IPS-20b (cell line): ENCODE data around the gene CD19.
A peak's percentile ranks its signal among the peaks of the same experiment; 100 is the strongest.
"Not testable (repeated sequence)": the region's sequence is repeated elsewhere in the genome, so short reads cannot be mapped to it uniquely, and the experiment has no call there.

Experiments used
- H3K27ac ChIP-seq: one replicate; pipeline ENCODE4 v1.5.1; 2013; ENCODE audit warnings: low read length
- H3K27me3 ChIP-seq: 2 replicates; pipeline ENCODE4 v1.6.1; 2013; ENCODE audit warnings: mild to moderate bottlenecking, low read length, inconsistent platforms; ENCODE audit not compliant: insufficient read depth
- H3K36me3 ChIP-seq: 2 replicates; pipeline ENCODE4 v1.6.1; 2013; ENCODE audit warnings: low read depth, mild to moderate bottlenecking, inconsistent platforms, low read length, moderate library complexity; ENCODE audit not compliant: insufficient read depth
- H3K4me1 ChIP-seq: 2 replicates; pipeline ENCODE4 v1.6.1; 2013; ENCODE audit warnings: mild to moderate bottlenecking, control low read depth, inconsistent platforms, low read length, moderate library complexity; ENCODE audit not compliant: insufficient read depth
- H3K4me3 ChIP-seq: 2 replicates; pipeline ENCODE4 v1.5.1; 2013; ENCODE audit warnings: mild to moderate bottlenecking, low read length, inconsistent platforms
- H3K9ac ChIP-seq: 2 replicates; pipeline ENCODE4 v1.6.1; 2013; ENCODE audit warnings: low read depth, mild to moderate bottlenecking, inconsistent platforms, low read length, moderate library complexity
- H3K9me3 ChIP-seq: 2 replicates; pipeline ENCODE4 v1.6.1; 2013; ENCODE audit warnings: mild to moderate bottlenecking, low read depth, low read length, inconsistent platforms; ENCODE audit not compliant: insufficient read depth

The CD19 gene

GRCh38 chr16:28912558-28912957 is 19.2 kb upstream of the CD19 start:
- Histone ChIP-seq H3K4me1 (no peaks in the 10 kb centered on the region), H3K4me3 (no peak overlapping the region), H3K36me3 (peaks cover 23% of the 10 kb centered on the region), H3K9ac (no peak overlapping the region), H3K9me3 (no peaks in the 10 kb centered on the region), H3K27ac (no peak overlapping the region), H3K27me3 (no peaks in the 10 kb centered on the region)

DNA sequence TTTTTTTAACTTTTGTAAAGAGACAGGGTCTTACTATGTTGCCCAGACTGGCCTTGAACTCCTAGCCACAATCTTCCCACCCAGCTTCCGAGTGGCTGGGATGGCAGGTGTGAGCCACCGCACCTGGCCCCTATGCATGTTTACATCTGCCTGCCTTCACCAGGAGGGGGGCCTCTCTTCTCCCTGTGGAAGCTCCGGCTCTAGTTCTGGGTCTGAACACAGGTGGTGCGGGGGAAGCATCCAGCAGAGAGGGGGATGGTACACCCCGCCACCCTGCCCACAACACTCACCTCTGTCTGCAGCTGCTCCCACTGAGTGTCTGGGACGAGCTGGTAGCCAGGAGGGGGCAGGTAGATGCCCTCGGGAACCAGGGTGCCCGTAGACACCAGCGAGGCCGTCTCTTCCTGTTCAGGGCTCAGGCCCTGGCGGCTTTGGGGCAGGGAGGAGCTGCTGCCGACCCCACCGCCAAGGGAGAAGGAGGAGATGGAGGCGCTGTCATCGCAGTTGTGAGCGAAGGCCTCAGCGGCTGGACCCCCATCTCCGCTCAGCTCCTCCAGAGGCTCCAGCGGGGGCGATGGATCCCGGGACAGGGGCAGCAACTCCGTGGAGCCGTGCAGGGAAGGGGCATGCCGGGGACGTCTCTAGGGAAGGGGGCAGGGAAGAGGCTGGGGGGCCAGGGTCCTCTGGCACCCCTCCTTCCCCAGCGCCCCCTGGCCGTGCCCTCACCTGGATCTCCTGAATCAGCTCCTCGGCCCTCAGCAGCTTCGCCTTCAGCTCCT is 17.6 kb upstream of the CD19 start:
- no peaks in the 10 kb centered on the region for H3K27me3 ChIP-seq
- no peak overlapping the region for H3K27ac ChIP-seq
- no peak overlapping the region for H3K9ac ChIP-seq
- H3K9me3 ChIP-seq: no peaks in the 10 kb centered on the region
- H3K4me1 ChIP-seq: no peaks in the 10 kb centered on the region
- H3K36me3 ChIP-seq: peaks cover 22% of the 10 kb centered on the region
- no peak overlapping the region for H3K4me3 ChIP-seq

- no peaks in the 10 kb centered on the region for H3K9me3 ChIP-seq
- H3K27ac ChIP-seq: no peak overlapping the region
- H3K36me3 ChIP-seq: peaks cover 31% of the 10 kb centered on the region
- H3K4me1 ChIP-seq: no peaks in the 10 kb centered on the region
- no peak overlapping the region for H3K4me3 ChIP-seq
- no peaks in the 10 kb centered on the region for H3K27me3 ChIP-seq
- no peak overlapping the region for H3K9ac ChIP-seq
Measured at GRCh38 chr16:28915181-28915580, 16.6 kb upstream of the CD19 start.

GRCh38 chr16:28917095-28917494 is 14.7 kb upstream of the CD19 start:
- no peak overlapping the region for H3K27ac ChIP-seq

GRCh38 chr16:28918698-28919097 is 13.1 kb upstream of the CD19 start:
- Histone ChIP-seq H3K4me3 (no peak overlapping the region), H3K4me1 (no peaks in the 10 kb centered on the region), H3K36me3 (peaks cover 31% of the 10 kb centered on the region), H3K9ac (no peak overlapping the region), H3K27me3 (no peaks in the 10 kb centered on the region), H3K9me3 (no peaks in the 10 kb centered on the region), H3K27ac (no peak overlapping the region)

More at GRCh38 chr16:28917095-28917494, 14.7 kb upstream of the CD19 start:
- no peaks in the 10 kb centered on the region for H3K27me3 ChIP-seq
- H3K4me3 ChIP-seq: no peak overlapping the region
- H3K36me3 ChIP-seq: peaks cover 31% of the 10 kb centered on the region
- H3K4me1 ChIP-seq: no peaks in the 10 kb centered on the region
- H3K9me3 ChIP-seq: no peaks in the 10 kb centered on the region
- no peak overlapping the region for H3K9ac ChIP-seq

DNA sequence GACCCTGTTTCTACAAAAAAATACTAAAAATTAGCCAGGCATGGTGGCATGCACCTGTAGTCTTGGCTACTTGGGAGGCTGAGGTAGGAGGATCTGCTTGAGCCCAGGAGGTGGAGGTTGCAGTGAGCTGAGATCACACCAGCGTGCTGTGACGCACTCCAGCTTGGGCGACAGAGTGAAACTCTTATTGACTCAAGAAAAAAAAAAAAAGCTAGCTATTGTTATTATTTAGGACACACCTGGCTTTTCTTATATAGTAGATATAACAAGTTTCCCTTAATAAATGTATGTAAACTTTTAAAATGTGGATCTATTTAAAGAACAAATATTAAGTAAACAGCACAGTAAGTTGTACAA is 8.6 kb upstream of the CD19 start:
- Histone ChIP-seq H3K4me3 (no peak overlapping the region), H3K27me3 (no peaks in the 10 kb centered on the region), H3K36me3 (peaks cover 15% of the 10 kb centered on the region), H3K27ac (no peak overlapping the region), H3K9me3 (no peaks in the 10 kb centered on the region), H3K9ac (peak overlapping the region; percentile 82; the same call in 1 of the 2 replicates), H3K4me1 (no peaks in the 10 kb centered on the region)

DNA sequence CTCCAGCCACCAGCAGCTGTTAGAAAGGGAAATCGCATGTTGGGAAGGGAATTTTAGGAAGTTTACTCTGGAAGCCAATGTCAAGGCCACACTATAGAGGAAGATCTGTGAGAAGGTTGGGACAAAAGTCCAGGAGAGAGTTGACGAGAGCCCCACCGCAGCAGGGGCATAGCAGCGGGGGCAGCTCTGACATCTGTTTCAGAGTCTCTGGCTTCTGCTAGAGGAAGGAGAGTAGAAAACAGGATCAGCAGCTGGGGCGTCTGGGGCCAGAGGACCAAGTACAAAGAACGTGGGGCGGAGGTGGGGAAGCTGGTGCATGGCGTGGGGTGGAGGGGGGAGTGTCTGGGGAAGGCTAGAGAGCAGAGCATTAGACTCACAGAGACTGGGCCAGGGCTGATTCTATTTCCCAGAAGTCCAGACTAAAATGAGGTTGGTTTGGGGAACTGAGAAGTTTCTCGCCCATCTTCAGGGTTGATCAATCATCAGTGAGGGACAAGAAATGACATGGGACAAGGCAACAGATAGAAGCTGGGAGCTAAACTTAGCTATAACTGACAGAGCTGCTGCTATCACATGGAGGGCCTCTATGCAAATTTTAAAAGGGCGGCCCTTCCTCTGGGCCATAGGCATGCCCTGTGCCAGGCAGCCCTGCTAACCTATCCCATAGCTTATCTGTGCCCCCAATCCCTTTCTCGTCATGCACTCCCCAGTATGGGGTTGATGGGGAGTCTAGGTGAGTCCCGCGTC is 7.9 kb upstream of the CD19 start:
- Histone ChIP-seq H3K27me3 (no peaks in the 10 kb centered on the region), H3K4me3 (peak overlapping the region; percentile 98), H3K9ac (peak overlapping the region; percentile 82; the same call in 1 of the 2 replicates), H3K4me1 (no peaks in the 10 kb centered on the region), H3K36me3 (peaks cover 12% of the 10 kb centered on the region), H3K9me3 (no peaks in the 10 kb centered on the region), H3K27ac (no peak overlapping the region)

GRCh38 chr16:28924399-28924761 is 7.4 kb upstream of the CD19 start:
- no peaks in the 10 kb centered on the region for H3K9me3 ChIP-seq
- H3K27me3 ChIP-seq: no peaks in the 10 kb centered on the region
- H3K4me1 ChIP-seq: no peaks in the 10 kb centered on the region
- H3K27ac ChIP-seq: no peak overlapping the region
- peak overlapping the region; percentile 98 for H3K4me3 ChIP-seq
- peak overlapping the region; percentile 82; the same call in 1 of the 2 replicates for H3K9ac ChIP-seq
- peaks cover 6% of the 10 kb centered on the region; the same call in 1 of the 2 replicates for H3K36me3 ChIP-seq

DNA sequence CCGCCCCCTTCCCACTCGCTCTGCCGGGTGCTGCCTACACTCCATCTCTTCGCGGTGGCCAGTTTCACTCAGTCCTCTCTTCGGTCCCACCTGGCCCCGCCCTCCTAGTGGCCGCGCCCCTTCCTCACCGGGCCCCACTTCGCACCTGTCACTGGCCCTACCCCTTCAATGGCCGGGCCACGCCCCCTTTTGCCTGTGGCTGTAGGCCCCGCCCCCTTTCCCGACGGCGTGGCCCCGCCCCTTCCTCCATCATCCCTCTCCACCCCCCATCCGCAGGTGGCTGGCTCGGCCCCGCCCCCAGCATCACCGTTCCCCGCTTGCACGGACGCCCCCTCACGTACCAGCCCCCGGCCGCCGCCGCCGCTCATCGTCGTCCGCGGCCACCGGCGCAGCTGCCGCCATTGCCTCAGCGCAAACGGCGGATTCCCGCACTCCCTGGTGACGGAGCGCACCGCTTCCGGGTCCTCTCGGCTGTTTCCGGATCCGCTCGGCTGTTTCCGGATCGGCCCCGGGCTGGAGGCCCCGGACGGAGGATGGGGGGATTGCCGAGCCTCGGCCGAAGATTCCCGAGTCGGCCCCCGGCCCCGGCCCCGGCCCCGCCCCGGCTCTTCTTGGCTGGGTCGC is 6.9 kb upstream of the CD19 start, which contains the start of gene RABEP2:
Gene RABEP2 (minus strand): TSS at position 477 of the 624 bp plus-strand sequence. CDS start 75 bp downstream, at position 402.
- Histone ChIP-seq H3K4me3 (peak within 1 kb of the TSS; percentile 98), H3K27me3 (no peaks in the 10 kb centered on the region), H3K9me3 (no peaks in the 10 kb centered on the region), H3K4me1 (no peaks in the 10 kb centered on the region), H3K36me3 (peaks cover 1% of the 10 kb centered on the region; the same call in 1 of the 2 replicates), H3K27ac (peak within 1 kb of the TSS; percentile 87), H3K9ac (peak within 1 kb of the TSS; percentile 97)

DNA sequence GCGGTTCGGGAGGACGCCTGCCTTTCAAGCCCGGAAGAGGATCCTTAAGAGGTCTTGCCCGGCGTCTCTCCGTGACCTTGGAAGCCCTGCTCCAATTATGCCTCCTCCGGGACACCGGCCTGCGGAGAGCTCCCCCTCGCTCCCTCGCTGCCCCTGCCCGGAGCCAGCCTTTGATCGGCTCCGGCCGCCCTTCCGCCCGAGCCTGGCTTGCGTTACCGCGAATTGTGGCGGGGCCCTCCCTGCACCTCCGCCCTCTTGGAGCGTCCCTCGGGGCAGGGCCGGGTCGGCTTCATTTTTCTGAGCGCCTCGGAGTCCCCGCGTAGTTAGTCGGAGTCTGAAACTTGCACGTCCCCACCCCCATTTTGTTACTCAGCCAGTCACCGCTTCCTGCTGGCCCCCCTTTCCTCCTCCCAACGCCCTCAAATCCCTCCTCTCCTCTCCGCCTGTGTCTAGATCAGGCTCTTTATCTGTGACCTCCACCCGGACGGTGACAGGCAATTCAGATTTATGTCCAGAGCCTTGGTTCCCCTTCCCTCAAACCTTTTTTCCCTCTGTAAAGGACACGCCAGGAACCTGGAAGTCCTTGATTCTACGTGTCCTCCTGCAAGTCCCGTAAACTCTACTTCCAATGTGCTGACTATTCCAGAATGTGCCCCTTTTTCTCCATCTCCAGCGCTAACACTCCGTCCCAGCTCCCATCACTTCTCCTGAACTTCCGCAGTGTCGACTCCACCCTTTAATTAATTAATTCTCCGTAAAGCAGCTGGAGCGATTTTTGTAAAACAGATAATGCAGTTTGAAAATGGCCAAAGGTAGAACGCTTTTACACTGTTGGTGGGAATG is 6.2 kb upstream of the CD19 start:
- Histone ChIP-seq H3K4me3 (peak overlapping the region; percentile 98), H3K27ac (peak overlapping the region; percentile 87), H3K36me3 (no peaks in the 10 kb centered on the region), H3K27me3 (no peaks in the 10 kb centered on the region), H3K4me1 (no peaks in the 10 kb centered on the region), H3K9ac (peak overlapping the region; percentile 97), H3K9me3 (no peaks in the 10 kb centered on the region)

- not testable (repeated sequence) for H3K27ac ChIP-seq, H3K36me3 ChIP-seq, H3K27me3 ChIP-seq, H3K4me1 ChIP-seq, H3K9me3 ChIP-seq
- Histone ChIP-seq H3K9ac (peak overlapping the region; percentile 97; the same call in 1 of the 2 replicates), H3K4me3 (peak overlapping the region; percentile 98)
Measured at GRCh38 chr16:28926284-28926683, 5.5 kb upstream of the CD19 start.
